ENCODE data around the gene TMEM59. TPM values are rescaled to one million over a fixed set of nuclear protein-coding genes. Genes with fewer than 3 reads are reported as not detected.

Gene TMEM59
- total RNA-seq, 1 experiment from 2014 or later = 269 TPM

DNA sequence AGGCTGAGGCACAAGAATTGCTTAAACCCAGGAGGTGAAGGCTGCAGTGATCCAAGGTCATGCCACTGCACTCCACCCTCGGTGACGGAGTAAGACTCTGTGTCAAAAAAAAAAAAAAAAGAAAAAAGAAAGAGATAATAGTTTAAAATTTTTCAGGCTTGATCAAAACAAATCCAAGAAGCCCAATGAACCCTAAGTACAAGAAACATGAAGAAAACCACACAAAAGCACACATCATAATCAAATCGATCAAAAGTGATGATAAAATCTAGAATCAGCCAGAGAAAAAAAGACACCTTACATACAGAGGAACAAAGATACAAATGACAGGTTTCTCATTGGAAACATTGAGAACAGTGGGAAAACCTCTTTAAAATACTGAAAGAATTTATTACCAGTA is 66.5 kb downstream of the TMEM59 start:
- DNase-seq (ENCODE audit: low read depth) = no peak

DNA sequence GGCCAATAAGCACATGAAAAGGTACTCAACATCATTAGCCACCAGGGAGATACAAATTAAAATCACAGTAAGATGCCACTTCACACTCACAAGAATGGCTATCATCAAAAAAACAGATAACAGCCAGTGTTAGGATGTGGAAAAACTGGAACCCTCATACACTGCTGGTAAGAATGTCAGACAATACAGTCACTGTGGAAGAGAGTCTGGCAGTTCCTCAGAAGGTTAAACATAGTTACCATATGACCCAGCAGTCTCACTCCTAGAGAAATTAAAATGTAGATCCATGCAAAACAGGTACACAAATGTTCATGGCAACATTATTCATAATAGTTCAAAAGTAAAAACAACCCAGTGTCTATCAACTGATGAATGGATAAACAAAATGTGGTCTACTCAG is 68.3 kb downstream of the TMEM59 start:
- no peak for DNase-seq (ENCODE audit: low read depth)

DNA sequence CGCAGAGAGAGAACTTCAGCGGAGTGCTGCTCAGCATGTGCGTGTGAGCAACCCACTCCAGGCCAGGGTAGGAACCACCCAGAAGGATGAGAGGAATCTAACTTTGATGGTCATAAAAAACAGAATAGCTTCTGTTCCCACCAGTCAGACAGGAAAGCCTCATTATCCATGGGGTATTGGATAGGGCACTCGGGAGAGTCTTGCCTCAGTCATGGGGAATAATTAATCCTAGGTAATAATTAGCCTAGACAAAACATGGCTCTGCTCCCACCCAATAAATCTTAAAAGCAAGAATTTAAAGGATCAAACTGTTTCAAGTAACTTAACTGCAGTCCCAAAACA is 70.3 kb downstream of the TMEM59 start:
- DNase-seq (ENCODE audit: low read depth) = no peak

DNA sequence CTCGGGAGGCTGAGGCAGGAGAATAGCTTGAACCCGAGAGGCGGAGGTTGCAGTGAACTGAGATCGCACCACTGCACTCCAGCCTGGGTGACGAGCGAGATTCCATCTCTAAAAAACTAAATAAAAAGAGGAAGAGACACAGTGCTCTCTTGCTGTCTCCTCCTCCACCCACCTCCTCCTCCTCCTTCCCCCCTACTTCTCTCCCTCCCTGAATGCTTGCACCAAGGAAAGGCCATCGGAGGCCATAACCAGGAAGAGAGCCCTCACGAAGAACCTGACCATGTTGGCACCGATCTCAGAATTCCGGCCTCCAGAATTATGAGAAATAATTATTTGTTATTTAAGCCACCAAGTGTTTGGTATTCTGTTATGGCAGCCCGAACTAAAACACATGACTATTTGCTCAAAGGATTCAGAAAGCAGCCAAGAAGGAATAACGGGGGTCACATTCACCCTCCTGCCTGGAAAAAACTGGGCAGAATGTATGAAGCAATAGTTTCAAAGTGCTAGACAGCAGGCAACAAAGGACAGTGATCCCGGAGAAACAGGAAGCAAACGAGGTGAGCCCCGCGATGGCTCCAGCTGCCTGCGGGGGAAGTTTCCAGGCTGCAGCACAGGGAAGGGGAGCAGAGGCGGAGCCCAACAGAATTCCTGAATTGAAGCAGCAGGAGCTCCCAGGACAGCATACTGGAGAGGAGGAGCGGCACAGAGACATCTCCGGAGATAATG is 70.8 kb downstream of the TMEM59 start:
- peak; percentile 62 for DNase-seq (ENCODE audit: low read depth)

DNA sequence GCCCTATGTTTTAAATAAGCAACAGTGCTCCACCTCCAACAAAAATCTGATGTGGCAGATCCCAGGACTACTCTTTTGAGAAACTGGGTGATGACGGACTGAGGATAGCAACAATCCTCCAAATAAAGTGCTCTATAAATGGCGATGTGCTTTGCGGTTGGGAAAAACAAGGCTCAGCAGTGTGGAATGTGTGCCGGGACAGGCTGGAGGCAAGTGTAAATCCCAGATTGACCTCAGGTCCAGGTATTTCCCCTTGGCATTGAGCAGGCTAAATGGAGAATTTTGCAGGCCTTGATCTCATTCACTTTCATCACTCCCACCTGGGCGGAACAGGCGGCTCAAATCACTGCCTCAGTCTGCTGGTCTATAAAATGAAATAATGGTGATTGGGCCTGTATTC is 71.8 kb downstream of the TMEM59 start:
- no peak for DNase-seq (ENCODE audit: low read depth)

DNA sequence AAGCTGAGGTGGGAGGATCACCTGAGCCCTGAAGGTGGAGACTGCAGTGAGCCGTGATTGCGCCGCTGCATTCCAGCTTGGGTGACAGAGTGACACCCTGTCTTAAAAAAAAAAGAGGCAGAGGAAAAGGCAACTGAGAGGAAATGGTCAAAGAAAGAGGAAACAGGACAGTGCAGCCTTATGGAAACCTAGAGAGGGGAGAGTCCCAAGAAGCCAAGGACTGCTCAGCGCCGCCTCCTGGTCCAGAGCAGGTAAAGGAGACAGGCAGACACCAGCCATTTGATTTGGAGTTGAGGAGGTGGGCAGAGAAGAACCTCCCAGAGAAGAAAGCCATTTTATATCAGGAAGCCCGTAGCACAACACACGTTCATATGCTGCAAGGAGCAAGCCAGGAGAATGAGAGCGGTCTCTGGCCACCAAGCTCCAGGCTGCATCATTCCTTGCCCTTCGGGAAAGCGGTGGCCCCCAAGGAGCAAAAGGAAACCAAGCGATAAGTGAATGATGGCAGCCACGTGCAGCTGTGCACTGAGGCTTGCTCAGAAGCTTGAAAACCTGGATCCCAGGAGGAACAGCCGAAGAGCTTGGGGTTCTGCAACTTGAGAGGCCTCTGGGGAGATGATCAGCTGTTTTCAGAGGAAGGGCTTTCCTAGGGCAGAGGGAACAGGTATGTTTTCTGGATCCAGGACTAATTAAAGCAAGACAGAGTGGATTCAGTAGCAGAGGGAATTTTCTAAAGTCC is 73.1 kb downstream of the TMEM59 start:
- peak; percentile 19 for DNase-seq (ENCODE audit: low read depth)

Other genes starting within 250 kb of the TMEM59 start
- gene NDC1, start 214.9 kb downstream of the TMEM59 start, total RNA-seq (2014; rRNA removed) = 39.3 and 42.0 TPM in 2 replicates
- 20.8 and 28.0 TPM in 2 replicates for gene YIPF1, start 163.4 kb downstream of the TMEM59 start, total RNA-seq (2014; rRNA removed)
- not detected in 2 replicates for gene DIO1, start 159.0 kb downstream of the TMEM59 start, total RNA-seq (2014; rRNA removed)
- gene IFT25, start 107.5 kb downstream of the TMEM59 start, total RNA-seq (2014; rRNA removed) = 43.3 and 46.4 TPM in 2 replicates
- 46.6 and 49.3 TPM in 2 replicates for gene LRRC42, start 106.9 kb downstream of the TMEM59 start, total RNA-seq (2014; rRNA removed)
- not detected in 2 replicates for gene LDLRAD1, start 35.0 kb downstream of the TMEM59 start, total RNA-seq (2014; rRNA removed)
- 4.6 and 6.3 TPM in 2 replicates for gene TCEANC2, start 404 bp upstream of the TMEM59 start, total RNA-seq (2014; rRNA removed)
- gene CDCP2, start 99.8 kb upstream of the TMEM59 start, total RNA-seq (2014; rRNA removed) = not detected in 2 replicates
- 6.9 and 8.2 TPM in 2 replicates for gene CYB5RL, start 146.8 kb upstream of the TMEM59 start, total RNA-seq (2014; rRNA removed)
- 129 and 136 TPM in 2 replicates for gene MRPL37, start 147.0 kb upstream of the TMEM59 start, total RNA-seq (2014; rRNA removed)

All from LHCN-M2 (cell line).